ENCODE results near the gene CPVL. TPM values are rescaled to one million over a fixed set of nuclear protein-coding genes. Genes with fewer than 3 reads are reported as not detected.

The CPVL gene
- total and polyA plus RNA-seq, 2 donors (not counting 1 experiment from before 2014, with no cell fraction given), result 2.6 TPM; not detected in 1

- CTCF ChIA-PET, result no interaction called here
- POLR2A ChIA-PET, result no interaction called here
- WGBS (ENCODE audit: insufficient coverage), result 76% methylated on average over 4 of the region's 4 CpGs
- H3K27ac ChIP-seq (ENCODE audit: low read length in 2 of 2), result no peak overlapping the region
- Mint-ChIP-seq H3K9me3 (ENCODE audit: insufficient read depth) (peaks cover 4% of the 10 kb centered on the region), H3K4me3 (no peak overlapping the region), H3K27ac (no peak overlapping the region), H3K27me3 (peaks cover 19% of the 10 kb centered on the region), H3K4me1 (no peaks in the 10 kb centered on the region)
- peaks cover 4 to 7% (median 4%) of the 10 kb centered on the region in 3 donors for H3K9me3 ChIP-seq (ENCODE audit: control extremely low read depth in 1 of 3, control insufficient read depth in 2 of 3, insufficient read depth in 1 of 3, low read length in 2 of 3)
- H3K36me3 ChIP-seq (replicated peaks in 1 of 2; ENCODE audit: control extremely low read depth in 1 of 2, control insufficient read depth in 1 of 2, extremely low read depth in 1 of 2, insufficient read depth in 2 of 2, low read length in 1 of 2), result no peaks in the 10 kb centered on the region
- ATAC-seq (ENCODE audit: low read depth), result no peak
- no peak overlapping the region for H3K4me2 ChIP-seq (replicated peaks; ENCODE audit: low read depth, low read length, poor library complexity, severe bottlenecking)
- no peaks in the 10 kb centered on the region for H4K20me1 ChIP-seq (ENCODE audit: control insufficient read depth, insufficient read depth, low read length, poor library complexity, severe bottlenecking)
- H3K9ac ChIP-seq (ENCODE audit: low read length), result no peak overlapping the region
- peaks cover 0 to 4% (median 2%) of the 10 kb centered on the region in 4 experiments for H3K27me3 ChIP-seq (replicated peaks in 1 of 4; ENCODE audit: control extremely low read depth in 1 of 4, control insufficient read depth in 3 of 4, insufficient read depth in 4 of 4, low read length in 3 of 4)
- H3K79me2 ChIP-seq (ENCODE audit: control insufficient read depth, insufficient read depth, low read length), result no peaks in the 10 kb centered on the region
- no peak for TF ChIP-seq EZH2 (IDR thresholded peaks at IDR 0.05; ENCODE audit: borderline replicate concordance, insufficient read depth, low read depth, low read length, poor library complexity, severe bottlenecking)
- TF ChIP-seq, protein P1, sequence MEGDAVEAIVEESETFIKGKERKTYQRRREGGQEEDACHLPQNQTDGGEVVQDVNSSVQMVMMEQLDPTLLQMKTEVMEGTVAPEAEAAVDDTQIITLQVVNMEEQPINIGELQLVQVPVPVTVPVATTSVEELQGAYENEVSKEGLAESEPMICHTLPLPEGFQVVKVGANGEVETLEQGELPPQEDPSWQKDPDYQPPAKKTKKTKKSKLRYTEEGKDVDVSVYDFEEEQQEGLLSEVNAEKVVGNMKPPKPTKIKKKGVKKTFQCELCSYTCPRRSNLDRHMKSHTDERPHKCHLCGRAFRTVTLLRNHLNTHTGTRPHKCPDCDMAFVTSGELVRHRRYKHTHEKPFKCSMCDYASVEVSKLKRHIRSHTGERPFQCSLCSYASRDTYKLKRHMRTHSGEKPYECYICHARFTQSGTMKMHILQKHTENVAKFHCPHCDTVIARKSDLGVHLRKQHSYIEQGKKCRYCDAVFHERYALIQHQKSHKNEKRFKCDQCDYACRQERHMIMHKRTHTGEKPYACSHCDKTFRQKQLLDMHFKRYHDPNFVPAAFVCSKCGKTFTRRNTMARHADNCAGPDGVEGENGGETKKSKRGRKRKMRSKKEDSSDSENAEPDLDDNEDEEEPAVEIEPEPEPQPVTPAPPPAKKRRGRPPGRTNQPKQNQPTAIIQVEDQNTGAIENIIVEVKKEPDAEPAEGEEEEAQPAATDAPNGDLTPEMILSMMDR (IDR thresholded peaks at IDR 0.05), result no peak
- DNase-seq, result no peak
- no peak overlapping the region for H3K4me3 ChIP-seq (ENCODE audit: control extremely low read depth in 1 of 5, extremely low read depth in 1 of 5, insufficient read depth in 1 of 5, low read depth in 2 of 5, low read length in 4 of 5)
- no peaks in the 10 kb centered on the region for H3K4me1 ChIP-seq (ENCODE audit: control insufficient read depth in 2 of 2, insufficient read depth in 2 of 2, low read length in 2 of 2)
- H2AFZ ChIP-seq (ENCODE audit: insufficient read depth, low read depth, low read length, poor library complexity, severe bottlenecking), result no peak overlapping the region
- intact Hi-C loops (cut with micrococcal nuclease), result no loop called here
These were observed 7.7 kb downstream of the CPVL start for GRCh38 chr7:29138588-29138987.

GRCh38 chr7:29135846-29136245 lies 10.5 kb downstream of the CPVL start:
- intact Hi-C loops (cut with micrococcal nuclease), result no loop called here
- ChIA-PET CTCF (no interaction called here), POLR2A (no interaction called here)
- Histone ChIP-seq H3K9me3 (ENCODE audit: control extremely low read depth in 1 of 3, control insufficient read depth in 2 of 3, insufficient read depth in 1 of 3, low read length in 2 of 3) (peaks cover 4 to 7% (median 4%) of the 10 kb centered on the region in 3 donors), H3K79me2 (ENCODE audit: control insufficient read depth, insufficient read depth, low read length) (no peaks in the 10 kb centered on the region), H2AFZ (ENCODE audit: insufficient read depth, low read depth, low read length, poor library complexity, severe bottlenecking) (no peak overlapping the region), H3K9ac (ENCODE audit: low read length) (no peak overlapping the region), H3K4me3 (ENCODE audit: control extremely low read depth in 1 of 5, extremely low read depth in 1 of 5, insufficient read depth in 1 of 5, low read depth in 2 of 5, low read length in 4 of 5) (no peak overlapping the region), H3K4me2 (replicated peaks; ENCODE audit: low read depth, low read length, poor library complexity, severe bottlenecking) (no peak overlapping the region), H3K36me3 (replicated peaks in 1 of 2; ENCODE audit: control extremely low read depth in 1 of 2, control insufficient read depth in 1 of 2, extremely low read depth in 1 of 2, insufficient read depth in 2 of 2, low read length in 1 of 2) (no peaks in the 10 kb centered on the region), H3K4me1 (ENCODE audit: control insufficient read depth in 2 of 2, insufficient read depth in 2 of 2, low read length in 2 of 2) (no peaks in the 10 kb centered on the region), H3K27ac (ENCODE audit: low read length in 2 of 2) (no peak overlapping the region), H3K27me3 (replicated peaks in 1 of 4; ENCODE audit: control extremely low read depth in 1 of 4, control insufficient read depth in 3 of 4, insufficient read depth in 4 of 4, low read length in 3 of 4) (peaks cover 0 to 3% (median under 1%) of the 10 kb centered on the region in 4 experiments), H4K20me1 (ENCODE audit: control insufficient read depth, insufficient read depth, low read length, poor library complexity, severe bottlenecking) (no peaks in the 10 kb centered on the region)
- H3K9me3 Mint-ChIP-seq (ENCODE audit: insufficient read depth), result peaks cover 4% of the 10 kb centered on the region
- no CpG with 5 or more reads among the region's 1 CpG for WGBS (ENCODE audit: insufficient coverage)
- H3K27me3 Mint-ChIP-seq, result peaks cover 26% of the 10 kb centered on the region
- no peak overlapping the region for H3K27ac Mint-ChIP-seq
- ATAC-seq (ENCODE audit: low read depth), result no peak
- H3K4me1 Mint-ChIP-seq, result no peaks in the 10 kb centered on the region
- TF ChIP-seq EZH2 (IDR thresholded peaks at IDR 0.05; ENCODE audit: borderline replicate concordance, insufficient read depth, low read depth, low read length, poor library complexity, severe bottlenecking), result no peak
- TF ChIP-seq, protein P1 (IDR thresholded peaks at IDR 0.05), result no peak
- DNase-seq, result no peak
- H3K4me3 Mint-ChIP-seq, result no peak overlapping the region

All from B cell (primary cell).